Dermis microvascular lymphatic vessel endothelial cell (primary cell): ENCODE results near the gene SLCO4C1. TPM values are rescaled to one million over a fixed set of nuclear protein-coding genes. Genes with fewer than 3 reads are reported as not detected.
"Not testable (repeated sequence)": the region's sequence is repeated elsewhere in the genome, so short reads cannot be mapped to it uniquely, and the experiment has no call there.

ENCODE experiments used
- DNase-seq, 2 donors: peaks; one replicate each; pipeline versions ENCODE4 v3.0.0 to v3.0.0-alpha.2; 2010; ENCODE audit warnings: low read depth in 2 of 2
- total RNA-seq: library from RNA; depleted of rRNA; stranded (reverse); fragments of >200 nt; gene quantifications from 2 replicates; pipeline ENCODE4 v1.2.1, GENCODE V29; 2014

Gene SLCO4C1
- not detected in 2 replicates for total RNA-seq

GRCh38 chr5:102296178-102296817 is at the start of gene SLCO4C1:
TSS of gene SLCO4C1 (minus strand) at chr5:102296284. CDS start at chr5:102296262, 22 bp downstream.
- peak; percentile 5 to 34 for DNase-seq

- no peak for DNase-seq
These were observed 45.7 kb upstream of the SLCO4C1 start for GRCh38 chr5:102341681-102342288.

- DNase-seq = no peak
These were observed 28.6 kb upstream of the SLCO4C1 start for GRCh38 chr5:102324714-102325113.

GRCh38 chr5:102318801-102319200 is 22.7 kb upstream of the SLCO4C1 start:
- DNase-seq = not testable (repeated sequence)

- DNase-seq = peak; percentile 34 to 40
These were observed 18.2 kb upstream of the SLCO4C1 start for GRCh38 chr5:102314328-102314727.

- peak; percentile 36 to 61 for DNase-seq
These were observed 17.8 kb upstream of the SLCO4C1 start for GRCh38 chr5:102313912-102314311.

- no peak for DNase-seq
These were observed 16.7 kb upstream of the SLCO4C1 start for GRCh38 chr5:102312586-102313370.

- DNase-seq = no peak
These were observed 13.5 kb upstream of the SLCO4C1 start for GRCh38 chr5:102309586-102309985.

GRCh38 chr5:102307232-102307631 is 11.1 kb upstream of the SLCO4C1 start:
- DNase-seq = no peak

GRCh38 chr5:102306121-102306520 is 10.0 kb upstream of the SLCO4C1 start:
- DNase-seq = no peak

- DNase-seq = no peak
These were observed 428 bp downstream of the SLCO4C1 start for GRCh38 chr5:102295534-102296177.

GRCh38 chr5:102294886-102295395 is 1.1 kb downstream of the SLCO4C1 start:
- DNase-seq = no peak

- no peak for DNase-seq
These were observed 6.1 kb downstream of the SLCO4C1 start for GRCh38 chr5:102290004-102290403.

- DNase-seq = no peak
These were observed 6.7 kb downstream of the SLCO4C1 start for GRCh38 chr5:102289251-102289899.

GRCh38 chr5:102288630-102289029 is 7.5 kb downstream of the SLCO4C1 start:
- no peak for DNase-seq

GRCh38 chr5:102286476-102286875 is 9.6 kb downstream of the SLCO4C1 start:
- no peak for DNase-seq

- no peak for DNase-seq
These were observed 12.8 kb downstream of the SLCO4C1 start for GRCh38 chr5:102283102-102283797.

GRCh38 chr5:102279711-102280110 is 16.4 kb downstream of the SLCO4C1 start:
- DNase-seq = no peak

GRCh38 chr5:102278231-102278630 is 17.9 kb downstream of the SLCO4C1 start:
- no peak for DNase-seq

- no peak for DNase-seq
These were observed 18.9 kb downstream of the SLCO4C1 start for GRCh38 chr5:102277144-102277543.

- DNase-seq = no peak
These were observed 24.3 kb downstream of the SLCO4C1 start for GRCh38 chr5:102271759-102272158.
